GM23248 (cell line): ENCODE measurements around the gene CCDC71L. TPM values are rescaled to one million over a fixed set of nuclear protein-coding genes. Genes with fewer than 3 reads are reported as not detected.

Source experiments
- DNase-seq: peaks from one replicate; pipeline ENCODE4 v3.0.0-alpha.2; 2015
- H2AFZ ChIP-seq: fragments of 200-600 bp; sonication (generic); 2 replicates; pipeline ENCODE4 v1.6.1; 2016; ENCODE audit warnings: antibody characterized with exemption
- H3F3A ChIP-seq: fragments of 200-600 bp; sonication (generic); 2 replicates; pipeline ENCODE4 v1.6.1; 2016; ENCODE audit warnings: mild to moderate bottlenecking, antibody characterized with exemption, mixed run types; ENCODE audit not compliant: insufficient read depth
- H3K27ac ChIP-seq: fragments of 200-600 bp; sonication (generic); 2 replicates; pipeline ENCODE4 v1.5.1; 2016; ENCODE audit warnings: mild to moderate bottlenecking
- H3K27me3 ChIP-seq: fragments of 200-600 bp; sonication (generic); replicated peaks from 2 replicates; pipeline ENCODE4 v1.6.1; 2016; ENCODE audit warnings: mild to moderate bottlenecking; ENCODE audit not compliant: insufficient read depth
- H3K36me3 ChIP-seq: fragments of 200-600 bp; sonication (generic); 2 replicates; pipeline ENCODE4 v1.6.1; 2016; ENCODE audit warnings: low read depth, mild to moderate bottlenecking
- H3K4me1 ChIP-seq: fragments of 200-600 bp; sonication (generic); 2 replicates; pipeline ENCODE4 v1.6.1; 2016; ENCODE audit warnings: mild to moderate bottlenecking; ENCODE audit not compliant: insufficient read depth
- H3K4me2 ChIP-seq: fragments of 200-600 bp; sonication (generic); one replicate; pipeline ENCODE4 v1.6.1; 2016; ENCODE audit warnings: mild to moderate bottlenecking; ENCODE audit not compliant: unreplicated experiment
- H3K4me3 ChIP-seq: fragments of 200-600 bp; sonication (generic); 2 replicates; pipeline ENCODE4 v1.5.1; 2016; ENCODE audit warnings: mild to moderate bottlenecking
- H3K79me2 ChIP-seq: fragments of 200-600 bp; sonication (generic); 2 replicates; pipeline ENCODE4 v1.6.1; 2016; ENCODE audit warnings: mild to moderate bottlenecking; ENCODE audit not compliant: insufficient read depth
- H3K9ac ChIP-seq: fragments of 200-600 bp; sonication (generic); 2 replicates; pipeline ENCODE4 v1.6.1; 2016; ENCODE audit warnings: mild to moderate bottlenecking
- H3K9me2 ChIP-seq: fragments of 200-600 bp; sonication (generic); 2 replicates; pipeline ENCODE4 v1.6.1; 2016; ENCODE audit warnings: mixed run types, mild to moderate bottlenecking, moderate library complexity; ENCODE audit not compliant: insufficient read depth
- H3K9me3 ChIP-seq: fragments of 200-600 bp; sonication (generic); one replicate; pipeline ENCODE4 v1.6.1; 2017; ENCODE audit warnings: low read depth
- H4K20me1 ChIP-seq: fragments of 200-600 bp; sonication (generic); 2 replicates; pipeline ENCODE4 v1.6.0; 2016; ENCODE audit not compliant: insufficient read depth
- EZH2 ChIP-seq: fragments of 200-600 bp; sonication (generic); IDR thresholded peaks from 2 replicates; pipeline ENCODE4 v1.6.1; 2018; ENCODE audit warnings: antibody characterized with exemption, mild to moderate bottlenecking; ENCODE audit not compliant: insufficient read depth, poor library complexity, severe bottlenecking
- EZH2phosphoT487 ChIP-seq: fragments of 200-600 bp; sonication (generic); IDR thresholded peaks from 2 replicates; pipeline ENCODE4 v1.6.1; 2018; ENCODE audit warnings: antibody characterized with exemption, moderate library complexity, mild to moderate bottlenecking, low read depth; ENCODE audit not compliant: insufficient read depth
- WGBS, 2 experiments: methylation state at CpG; one replicate each; pipeline ENCODE4 v1.1.6; 2015 to 2017; ENCODE audit warnings: low lambda C conversion rate in 2 of 2, low coverage in 1 of 2; ENCODE audit errors: missing lambda C conversion rate in 2 of 2; 5-methylcytosine and 5-hydroxymethylcytosine counted together
- in situ Hi-C: fragments of 300-500 bp; cut with MboI; formaldehyde crosslinking; loops from 2 replicates; pipeline ENCODE4 v1.15.0; 2020
- polyA plus RNA-seq: library from polyadenylated mRNA; unstranded; fragments of >200 nt; fragmentation: Nextera tagmentation; extraction: Ambion mirVana; gene quantifications from 2 replicates; pipeline ENCODE4 v1.2.1, GENCODE V29; 2016
- total RNA-seq: library from RNA; depleted of rRNA; stranded (reverse); fragments of >200 nt; shearing (Covaris generic); gene quantifications from 2 replicates; pipeline ENCODE4 v1.2.3, GENCODE V29; 2014

CCDC71L gene
- total and polyA plus RNA-seq, 2 experiments from 2014 or later: 23.1 to 124 TPM

- no peaks in the 10 kb centered on the region for H3K79me2 ChIP-seq
- H3K36me3 ChIP-seq: no peaks in the 10 kb centered on the region
- TF ChIP-seq EZH2: no peak
- TF ChIP-seq EZH2phosphoT487: no peak
- DNase-seq: peak; percentile 67
- peak overlapping the region; percentile 50 for H3K4me2 ChIP-seq
- no peaks in the 10 kb centered on the region for H4K20me1 ChIP-seq
- in situ Hi-C loops: no loop called here
- H3K27ac ChIP-seq: peak overlapping the region; percentile 65
- no peaks in the 10 kb centered on the region for H3K9me2 ChIP-seq
- H2AFZ ChIP-seq: 0 out of 2 replicates have a peak overlapping the region, but pooled peaks have one; percentile 30
- H3K4me3 ChIP-seq: peak overlapping the region; percentile 11; the same call in 1 of the 2 replicates
- 0 out of 2 replicates have a peak overlapping the region, but pooled peaks have one; percentile 6 for H3K9ac ChIP-seq
- peaks cover 71% of the 10 kb centered on the region for H3F3A ChIP-seq
- no peaks in the 10 kb centered on the region for H3K27me3 ChIP-seq
- peaks cover 90% of the 10 kb centered on the region for H3K4me1 ChIP-seq
- no peaks in the 10 kb centered on the region for H3K9me3 ChIP-seq
These were observed 47.0 kb downstream of the CCDC71L start for GRCh38 chr7:106613848-106614560.

DNA sequence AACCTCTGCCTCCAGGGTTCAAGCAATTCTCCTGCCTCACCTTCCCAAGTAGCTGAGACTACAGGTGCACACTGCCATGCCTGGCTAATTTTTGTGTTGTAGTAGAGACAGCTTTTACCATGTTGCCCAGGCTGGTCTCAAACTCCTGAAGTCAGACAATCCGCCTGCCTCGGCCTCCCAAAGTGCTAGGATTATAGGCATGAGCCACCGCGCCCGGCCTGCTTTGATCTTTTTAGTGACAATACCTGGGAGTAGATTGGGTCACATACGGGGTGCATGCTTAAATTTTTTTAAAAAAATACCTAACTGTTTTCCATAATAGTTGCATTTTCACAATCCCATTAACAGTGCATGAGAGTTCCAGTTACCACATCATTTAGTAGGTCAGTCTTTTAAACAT lies 47.7 kb downstream of the CCDC71L start:
- no peak overlapping the region for H3K4me3 ChIP-seq
- peaks cover 91% of the 10 kb centered on the region for H3K4me1 ChIP-seq
- peaks cover 73% of the 10 kb centered on the region for H3F3A ChIP-seq
- H3K27ac ChIP-seq: peak overlapping the region; percentile 65
- H3K9me3 ChIP-seq: no peaks in the 10 kb centered on the region
- no peaks in the 10 kb centered on the region for H3K27me3 ChIP-seq
- TF ChIP-seq EZH2phosphoT487 (no peak), EZH2 (no peak)
- H3K9me2 ChIP-seq: no peaks in the 10 kb centered on the region
- H4K20me1 ChIP-seq: no peaks in the 10 kb centered on the region
- peak overlapping the region; percentile 50 for H3K4me2 ChIP-seq
- in situ Hi-C loops: no loop called here
- H3K36me3 ChIP-seq: no peaks in the 10 kb centered on the region
- 86 to 88% methylated on average over 6 of the region's 6 CpGs for WGBS, 2 experiments
- H3K9ac ChIP-seq: no peak overlapping the region
- H3K79me2 ChIP-seq: no peaks in the 10 kb centered on the region
- no peak overlapping the region for H2AFZ ChIP-seq
- no peak for DNase-seq

- no peaks in the 10 kb centered on the region for H3K27me3 ChIP-seq
- in situ Hi-C loops: no loop called here
- H3K79me2 ChIP-seq: no peaks in the 10 kb centered on the region
- peak overlapping the region; percentile 43; the same call in 1 of the 2 replicates for H3K27ac ChIP-seq
- H3K9me2 ChIP-seq: peaks cover 4% of the 10 kb centered on the region; the same call in 1 of the 2 replicates
- DNase-seq: no peak
- H3K4me2 ChIP-seq: no peak overlapping the region
- peaks cover 82% of the 10 kb centered on the region for H3K4me1 ChIP-seq
- no peaks in the 10 kb centered on the region for H4K20me1 ChIP-seq
- H3K9me3 ChIP-seq: no peaks in the 10 kb centered on the region
- peaks cover 71% of the 10 kb centered on the region for H3F3A ChIP-seq
- H3K4me3 ChIP-seq: no peak overlapping the region
- WGBS, 2 experiments: 95 to 100% methylated on average over 1 of the region's 1 CpG
- H3K36me3 ChIP-seq: no peaks in the 10 kb centered on the region
- no peak for TF ChIP-seq EZH2phosphoT487
- no peak for TF ChIP-seq EZH2
- H3K9ac ChIP-seq: no peak overlapping the region
- H2AFZ ChIP-seq: no peak overlapping the region
These were observed 48.5 kb downstream of the CCDC71L start for GRCh38 chr7:106612432-106612831.

GRCh38 chr7:106611911-106612310 lies 49.0 kb downstream of the CCDC71L start:
- no peaks in the 10 kb centered on the region for H3K27me3 ChIP-seq
- H3K9me2 ChIP-seq: peaks cover 4% of the 10 kb centered on the region; the same call in 1 of the 2 replicates
- DNase-seq: peak; percentile 67
- H3K9me3 ChIP-seq: no peaks in the 10 kb centered on the region
- WGBS, 2 experiments: 40 to 52% methylated on average over 3 of the region's 3 CpGs
- H2AFZ ChIP-seq: peak overlapping the region; percentile 50
- no peaks in the 10 kb centered on the region for H3K79me2 ChIP-seq
- H3K4me2 ChIP-seq: no peak overlapping the region
- in situ Hi-C loops: no loop called here
- peaks cover 77% of the 10 kb centered on the region for H3K4me1 ChIP-seq
- no peaks in the 10 kb centered on the region for H4K20me1 ChIP-seq
- H3F3A ChIP-seq: peaks cover 71% of the 10 kb centered on the region
- no peak for TF ChIP-seq EZH2
- TF ChIP-seq EZH2phosphoT487: no peak
- no peaks in the 10 kb centered on the region for H3K36me3 ChIP-seq
- H3K4me3 ChIP-seq: no peak overlapping the region
- peak overlapping the region; percentile 3; the same call in 1 of the 2 replicates for H3K9ac ChIP-seq
- peak overlapping the region; percentile 43 for H3K27ac ChIP-seq
